ENCODE data around the gene CEP164. TPM values are rescaled to one million over a fixed set of nuclear protein-coding genes. Genes with fewer than 3 reads are reported as not detected.

CEP164 gene
- total RNA-seq, 1 donor from 2014 or later = 32.3 TPM

- H3K9me3 Mint-ChIP-seq = no peaks in the 10 kb centered on the region
- H3K36me3 Mint-ChIP-seq (ENCODE audit: low read depth) = no peaks in the 10 kb centered on the region
- peaks cover 7% of the 10 kb centered on the region for H3K27me3 Mint-ChIP-seq (ENCODE audit: low read depth)
- no peak for DNase-seq (ENCODE audit: low spot score)
- H3K4me3 Mint-ChIP-seq (ENCODE audit: low read depth) = no peak overlapping the region
- H3K27ac Mint-ChIP-seq = no peak overlapping the region
- H3K4me1 Mint-ChIP-seq (ENCODE audit: low read depth) = no peaks in the 10 kb centered on the region
- intact Hi-C loops (cut with micrococcal nuclease) = no loop called here
These were observed 109.6 kb downstream of the CEP164 start for GRCh38 chr11:117437041-117437790.

GRCh38 chr11:117437791-117438130 is 110.1 kb downstream of the CEP164 start:
- Mint-ChIP-seq H3K27me3 (ENCODE audit: low read depth) (peaks cover 8% of the 10 kb centered on the region), H3K4me1 (ENCODE audit: low read depth) (no peaks in the 10 kb centered on the region), H3K36me3 (ENCODE audit: low read depth) (no peaks in the 10 kb centered on the region), H3K9me3 (no peaks in the 10 kb centered on the region), H3K4me3 (ENCODE audit: low read depth) (no peak overlapping the region), H3K27ac (no peak overlapping the region)
- no peak for DNase-seq (ENCODE audit: low spot score)
- intact Hi-C loops (cut with micrococcal nuclease) = no loop called here

- Mint-ChIP-seq H3K36me3 (ENCODE audit: low read depth) (no peaks in the 10 kb centered on the region), H3K27ac (no peak overlapping the region), H3K27me3 (ENCODE audit: low read depth) (peaks cover 9% of the 10 kb centered on the region), H3K4me3 (ENCODE audit: low read depth) (no peak overlapping the region), H3K9me3 (no peaks in the 10 kb centered on the region), H3K4me1 (ENCODE audit: low read depth) (no peaks in the 10 kb centered on the region)
- intact Hi-C loops (cut with micrococcal nuclease) = no loop called here
- DNase-seq (ENCODE audit: low spot score) = no peak
These were observed 110.8 kb downstream of the CEP164 start for GRCh38 chr11:117438371-117439000.

- no peak for DNase-seq (ENCODE audit: low spot score)
- H3K27ac Mint-ChIP-seq = no peak overlapping the region
- intact Hi-C loops (cut with micrococcal nuclease) = no loop called here
- H3K27me3 Mint-ChIP-seq (ENCODE audit: low read depth) = peaks cover 13% of the 10 kb centered on the region
- H3K4me3 Mint-ChIP-seq (ENCODE audit: low read depth) = no peak overlapping the region
- no peaks in the 10 kb centered on the region for H3K9me3 Mint-ChIP-seq
- H3K4me1 Mint-ChIP-seq (ENCODE audit: low read depth) = no peaks in the 10 kb centered on the region
- H3K36me3 Mint-ChIP-seq (ENCODE audit: low read depth) = no peaks in the 10 kb centered on the region
These were observed 111.6 kb downstream of the CEP164 start for GRCh38 chr11:117439256-117439655.

GRCh38 chr11:117440258-117440657 is 112.6 kb downstream of the CEP164 start:
- Mint-ChIP-seq H3K27me3 (ENCODE audit: low read depth) (peaks cover 14% of the 10 kb centered on the region), H3K27ac (no peak overlapping the region), H3K4me1 (ENCODE audit: low read depth) (no peaks in the 10 kb centered on the region), H3K36me3 (ENCODE audit: low read depth) (no peaks in the 10 kb centered on the region), H3K4me3 (ENCODE audit: low read depth) (no peak overlapping the region), H3K9me3 (no peaks in the 10 kb centered on the region)
- DNase-seq (ENCODE audit: low spot score) = no peak
- intact Hi-C loops (cut with micrococcal nuclease) = no loop called here

GRCh38 chr11:117441146-117441975 is 113.7 kb downstream of the CEP164 start:
- Mint-ChIP-seq H3K36me3 (ENCODE audit: low read depth) (no peaks in the 10 kb centered on the region), H3K4me1 (ENCODE audit: low read depth) (no peaks in the 10 kb centered on the region), H3K9me3 (no peaks in the 10 kb centered on the region), H3K27me3 (ENCODE audit: low read depth) (peaks cover 13% of the 10 kb centered on the region), H3K27ac (no peak overlapping the region), H3K4me3 (ENCODE audit: low read depth) (no peak overlapping the region)
- intact Hi-C loops (cut with micrococcal nuclease) = no loop called here
- no peak for DNase-seq (ENCODE audit: low spot score)

- no peaks in the 10 kb centered on the region for H3K9me3 Mint-ChIP-seq
- intact Hi-C loops (cut with micrococcal nuclease) = no loop called here
- peaks cover 12% of the 10 kb centered on the region for H3K27me3 Mint-ChIP-seq (ENCODE audit: low read depth)
- H3K4me3 Mint-ChIP-seq (ENCODE audit: low read depth) = no peak overlapping the region
- no peaks in the 10 kb centered on the region for H3K4me1 Mint-ChIP-seq (ENCODE audit: low read depth)
- no peak overlapping the region for H3K27ac Mint-ChIP-seq
- no peaks in the 10 kb centered on the region for H3K36me3 Mint-ChIP-seq (ENCODE audit: low read depth)
- DNase-seq (ENCODE audit: low spot score) = no peak
These were observed 114.6 kb downstream of the CEP164 start for GRCh38 chr11:117442049-117442868.

GRCh38 chr11:117442869-117443239 is 115.2 kb downstream of the CEP164 start:
- H3K27ac Mint-ChIP-seq = no peak overlapping the region
- H3K9me3 Mint-ChIP-seq = no peaks in the 10 kb centered on the region
- no peak overlapping the region for H3K4me3 Mint-ChIP-seq (ENCODE audit: low read depth)
- DNase-seq (ENCODE audit: low spot score) = no peak
- peaks cover 15% of the 10 kb centered on the region for H3K27me3 Mint-ChIP-seq (ENCODE audit: low read depth)
- intact Hi-C loops (cut with micrococcal nuclease) = no loop called here
- H3K4me1 Mint-ChIP-seq (ENCODE audit: low read depth) = no peaks in the 10 kb centered on the region
- no peaks in the 10 kb centered on the region for H3K36me3 Mint-ChIP-seq (ENCODE audit: low read depth)

GRCh38 chr11:117443266-117444186 is 115.9 kb downstream of the CEP164 start:
- intact Hi-C loops (cut with micrococcal nuclease) = no loop called here
- H3K9me3 Mint-ChIP-seq = no peaks in the 10 kb centered on the region
- no peak overlapping the region for H3K4me3 Mint-ChIP-seq (ENCODE audit: low read depth)
- H3K36me3 Mint-ChIP-seq (ENCODE audit: low read depth) = no peaks in the 10 kb centered on the region
- H3K27me3 Mint-ChIP-seq (ENCODE audit: low read depth) = peaks cover 15% of the 10 kb centered on the region
- no peaks in the 10 kb centered on the region for H3K4me1 Mint-ChIP-seq (ENCODE audit: low read depth)
- no peak overlapping the region for H3K27ac Mint-ChIP-seq
- no peak for DNase-seq (ENCODE audit: low spot score)

GRCh38 chr11:117444256-117444655 is 116.6 kb downstream of the CEP164 start:
- intact Hi-C loops (cut with micrococcal nuclease) = no loop called here
- Mint-ChIP-seq H3K4me3 (ENCODE audit: low read depth) (no peak overlapping the region), H3K27ac (no peak overlapping the region), H3K9me3 (no peaks in the 10 kb centered on the region), H3K27me3 (ENCODE audit: low read depth) (peaks cover 15% of the 10 kb centered on the region), H3K36me3 (ENCODE audit: low read depth) (no peaks in the 10 kb centered on the region), H3K4me1 (ENCODE audit: low read depth) (no peaks in the 10 kb centered on the region)
- no peak for DNase-seq (ENCODE audit: low spot score)

- Mint-ChIP-seq H3K27ac (no peak overlapping the region), H3K4me1 (ENCODE audit: low read depth) (no peaks in the 10 kb centered on the region), H3K27me3 (ENCODE audit: low read depth) (peaks cover 15% of the 10 kb centered on the region), H3K4me3 (ENCODE audit: low read depth) (no peak overlapping the region), H3K36me3 (ENCODE audit: low read depth) (no peaks in the 10 kb centered on the region), H3K9me3 (no peaks in the 10 kb centered on the region)
- no peak for DNase-seq (ENCODE audit: low spot score)
- intact Hi-C loops (cut with micrococcal nuclease) = no loop called here
These were observed 117.3 kb downstream of the CEP164 start for GRCh38 chr11:117444711-117445658.

All from activated T-helper 2 cell treated with anti-CD3 and anti-CD28 coated beads, Interferon-gamma antibody, Interleukin-2, Interleukin-4, amounts not matched to agents 10 μg/mL and 5 μg/mL and 100 μg/mL, durations not matched to agents 14 hours and 24 hours and 36 hours (primary cell).